ENCODE data around the gene TBX4.
A peak's percentile ranks its signal among the peaks of the same experiment; 100 is the strongest.

The TBX4 gene

GRCh38 chr17:61412860-61413660, 39.2 kb upstream of the TBX4 start:
- DNase-seq (ENCODE audit: low read depth), result no peak

- DNase-seq (ENCODE audit: low read depth), result no peak
Measured at GRCh38 chr17:61413661-61414126, 38.5 kb upstream of the TBX4 start.

GRCh38 chr17:61414141-61414935, 37.9 kb upstream of the TBX4 start:
- no peak for DNase-seq (ENCODE audit: low read depth)

GRCh38 chr17:61414936-61415251, 37.3 kb upstream of the TBX4 start:
- no peak for DNase-seq (ENCODE audit: low read depth)

GRCh38 chr17:61415374-61416210, 36.6 kb upstream of the TBX4 start:
- DNase-seq (ENCODE audit: low read depth), result no peak

GRCh38 chr17:61416211-61416539, 36.0 kb upstream of the TBX4 start:
- DNase-seq (ENCODE audit: low read depth), result no peak

GRCh38 chr17:61416540-61417363, 35.5 kb upstream of the TBX4 start:
- peak; percentile 81 for DNase-seq (ENCODE audit: low read depth)

- DNase-seq (ENCODE audit: low read depth), result no peak
Measured at GRCh38 chr17:61418449-61418848, 33.8 kb upstream of the TBX4 start.

- no peak for DNase-seq (ENCODE audit: low read depth)
Measured at GRCh38 chr17:61419496-61420046, 32.7 kb upstream of the TBX4 start.

GRCh38 chr17:61420052-61420451, 32.2 kb upstream of the TBX4 start:
- no peak for DNase-seq (ENCODE audit: low read depth)

GRCh38 chr17:61420745-61421398, 31.4 kb upstream of the TBX4 start:
- no peak for DNase-seq (ENCODE audit: low read depth)

- DNase-seq (ENCODE audit: low read depth), result no peak
Measured at GRCh38 chr17:61421460-61421859, 30.8 kb upstream of the TBX4 start.

GRCh38 chr17:61422116-61422799, 30.0 kb upstream of the TBX4 start:
- no peak for DNase-seq (ENCODE audit: low read depth)

GRCh38 chr17:61422869-61423268, 29.4 kb upstream of the TBX4 start:
- no peak for DNase-seq (ENCODE audit: low read depth)

GRCh38 chr17:61423967-61424649, 28.1 kb upstream of the TBX4 start:
- DNase-seq (ENCODE audit: low read depth), result no peak

GRCh38 chr17:61425682-61426481, 26.3 kb upstream of the TBX4 start:
- DNase-seq (ENCODE audit: low read depth), result no peak

- DNase-seq (ENCODE audit: low read depth), result peak; percentile 42
Measured at GRCh38 chr17:61426482-61427304, 25.5 kb upstream of the TBX4 start.

- no peak for DNase-seq (ENCODE audit: low read depth)
Measured at GRCh38 chr17:61427567-61427966, 24.7 kb upstream of the TBX4 start.
